GM11168 (cell line): ENCODE results near the gene LRRC3.
"Not testable (repeated sequence)": the region's sequence is repeated elsewhere in the genome, so short reads cannot be mapped to it uniquely, and the experiment has no call there.

Experiments used
- in situ Hi-C: fragments of 300-500 bp; cut with MboI; formaldehyde crosslinking; loops from one replicate; pipeline ENCODE4 v1.12.0; 2022; ENCODE audit warnings: low sequenced_read_pairs; ENCODE audit not compliant: unreplicated experiment

The LRRC3 gene

GRCh38 chr21:44473915-44474555, 18.7 kb downstream of the LRRC3 start:
- in situ Hi-C loops: no loop called here

GRCh38 chr21:44475266-44475845, 20.0 kb downstream of the LRRC3 start:
- in situ Hi-C loops: no loop called here

DNA sequence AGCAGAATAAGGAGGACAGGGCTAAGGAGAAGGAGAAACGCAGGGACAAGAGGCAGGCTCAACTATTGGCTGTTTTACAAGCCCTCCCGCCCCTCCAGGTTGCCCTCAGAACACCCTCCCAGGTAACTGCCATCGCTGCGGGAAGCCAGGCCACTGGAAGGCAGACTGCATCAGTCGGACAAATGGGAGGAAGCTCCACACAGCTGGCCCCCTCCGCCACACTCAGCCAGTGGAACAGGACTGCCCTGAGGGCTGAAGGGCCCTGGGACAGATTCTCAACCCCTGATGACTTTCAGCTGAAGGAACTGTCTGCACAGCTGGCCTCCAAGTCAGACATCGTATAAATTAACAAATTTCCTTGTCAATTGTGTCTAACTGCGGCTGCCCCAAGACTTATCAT, 21.8 kb downstream of the LRRC3 start:
- in situ Hi-C loops: no loop called here

GRCh38 chr21:44477712-44478111, 22.4 kb downstream of the LRRC3 start:
- in situ Hi-C loops: no loop called here

- in situ Hi-C loops: no loop called here
Observed at GRCh38 chr21:44478124-44478800, 23.0 kb downstream of the LRRC3 start.

GRCh38 chr21:44478801-44479167, 23.5 kb downstream of the LRRC3 start:
- in situ Hi-C loops: no loop called here

DNA sequence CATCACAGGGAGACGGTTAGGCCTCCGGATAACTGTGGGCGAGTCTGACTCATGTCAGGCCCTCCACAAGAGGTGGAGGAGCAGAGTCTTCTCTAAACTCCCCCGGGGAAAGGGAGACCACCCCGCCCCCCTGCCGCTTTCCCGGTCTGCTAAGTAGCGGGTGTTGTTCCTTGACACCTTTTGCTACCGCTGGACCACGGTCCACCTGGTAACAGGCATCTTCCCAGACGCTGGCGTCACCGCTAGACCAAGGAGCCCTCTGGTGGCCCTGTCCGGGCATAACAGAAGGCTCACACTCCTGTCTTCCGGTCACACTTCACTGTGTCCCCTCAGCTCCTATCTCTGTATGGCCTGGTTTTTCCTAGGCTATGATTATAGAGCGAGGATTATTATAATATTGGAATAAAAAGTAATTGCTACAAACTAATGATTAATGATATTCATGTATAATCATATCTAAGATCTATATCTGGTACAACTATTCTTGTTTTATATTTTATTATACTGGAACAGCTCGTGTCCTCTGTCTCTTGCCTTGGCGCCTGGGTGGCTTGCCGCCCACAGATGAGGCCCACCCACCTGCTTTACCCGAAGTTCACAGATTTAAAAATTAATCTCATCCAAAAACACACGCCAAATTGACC, 24.4 kb downstream of the LRRC3 start:
- in situ Hi-C loops: not testable (repeated sequence)

GRCh38 chr21:44480200-44481053, 25.1 kb downstream of the LRRC3 start:
- in situ Hi-C loops: no loop called here

GRCh38 chr21:44482581-44483287, 27.4 kb downstream of the LRRC3 start:
- in situ Hi-C loops: no loop called here

- in situ Hi-C loops: no loop called here
Observed at GRCh38 chr21:44483288-44484237, 28.3 kb downstream of the LRRC3 start.

DNA sequence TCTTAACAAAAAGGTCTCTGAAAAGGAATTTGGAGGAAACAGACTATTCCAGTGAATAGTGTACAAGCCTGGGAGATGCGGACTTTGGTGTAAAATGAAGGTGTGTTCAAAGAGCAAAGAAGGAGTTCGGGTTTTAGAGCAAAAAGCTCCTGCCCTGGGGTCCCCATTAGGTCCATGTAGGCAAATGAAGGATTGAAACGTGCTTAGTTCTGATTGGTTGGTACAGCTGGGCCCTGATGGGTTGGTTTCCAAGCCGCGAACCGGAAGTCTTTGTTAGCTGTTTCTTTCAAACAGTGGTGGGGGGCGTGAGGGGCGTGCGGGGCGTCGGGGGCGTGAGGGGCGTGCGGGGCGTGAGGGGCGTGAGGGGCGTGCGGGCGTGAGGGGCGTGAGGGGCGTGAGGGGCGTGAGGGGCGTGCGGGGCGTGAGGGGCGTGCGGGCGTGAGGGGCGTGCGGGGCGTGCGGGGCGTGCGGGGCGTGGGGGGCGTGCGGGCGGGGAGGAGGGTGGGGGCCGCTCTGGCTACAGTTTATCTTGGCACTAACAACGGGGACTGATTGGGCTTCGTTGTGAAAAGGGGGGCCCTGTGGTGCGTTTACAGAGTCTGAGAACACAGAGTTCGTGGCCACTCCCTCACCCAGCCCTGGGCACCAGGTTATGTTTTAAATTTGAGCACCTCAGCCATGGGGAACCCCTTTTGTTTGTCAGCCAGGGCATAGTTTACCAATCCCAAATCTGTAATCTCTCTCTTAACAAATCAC, 29.4 kb downstream of the LRRC3 start:
- in situ Hi-C loops: no loop called here

DNA sequence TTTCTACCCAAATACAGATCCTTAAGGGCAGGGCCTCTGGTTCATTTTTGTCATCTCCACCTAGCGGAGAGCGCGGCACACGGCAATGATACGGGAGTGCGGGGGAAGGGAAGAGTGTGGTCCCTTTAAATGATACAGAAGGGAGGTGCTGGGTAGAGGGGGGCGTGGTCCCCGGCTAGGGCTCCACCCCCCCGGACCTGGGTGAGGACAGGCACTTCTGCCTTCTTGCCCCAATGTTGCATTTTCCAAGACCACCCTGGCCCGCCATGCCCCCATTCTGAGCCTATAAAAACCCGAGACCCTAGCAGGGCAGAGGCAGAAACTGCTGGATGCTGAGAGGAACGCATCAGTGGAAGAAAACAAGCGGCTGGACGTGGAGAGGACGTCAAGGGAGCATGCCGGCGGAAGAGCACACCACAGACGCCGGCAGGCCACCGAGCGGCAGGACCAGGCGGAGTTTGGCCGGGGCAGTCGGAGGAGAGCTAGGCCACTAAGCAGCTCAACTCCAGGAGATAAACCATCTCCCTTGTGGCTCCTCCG, 30.0 kb downstream of the LRRC3 start:
- in situ Hi-C loops: no loop called here

DNA sequence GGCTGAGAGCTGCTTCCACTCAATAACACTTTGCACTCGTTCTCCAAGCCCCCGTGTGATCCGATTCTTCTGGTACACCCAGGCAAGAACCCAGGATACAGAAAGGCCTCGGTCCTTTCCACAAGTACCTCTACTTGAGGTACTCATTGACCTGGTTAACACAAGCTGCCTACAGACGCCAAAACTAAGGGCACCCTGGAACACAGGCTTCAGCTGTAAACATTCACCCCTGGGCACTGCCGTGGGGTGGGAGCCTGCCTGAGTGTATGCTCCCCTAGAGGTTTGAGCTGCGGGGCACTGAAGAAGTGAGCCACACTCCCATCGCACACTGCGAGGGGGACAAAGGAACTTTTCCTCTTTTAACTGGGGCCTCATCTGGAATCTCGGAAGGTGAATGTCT, 30.5 kb downstream of the LRRC3 start:
- in situ Hi-C loops: no loop called here

DNA sequence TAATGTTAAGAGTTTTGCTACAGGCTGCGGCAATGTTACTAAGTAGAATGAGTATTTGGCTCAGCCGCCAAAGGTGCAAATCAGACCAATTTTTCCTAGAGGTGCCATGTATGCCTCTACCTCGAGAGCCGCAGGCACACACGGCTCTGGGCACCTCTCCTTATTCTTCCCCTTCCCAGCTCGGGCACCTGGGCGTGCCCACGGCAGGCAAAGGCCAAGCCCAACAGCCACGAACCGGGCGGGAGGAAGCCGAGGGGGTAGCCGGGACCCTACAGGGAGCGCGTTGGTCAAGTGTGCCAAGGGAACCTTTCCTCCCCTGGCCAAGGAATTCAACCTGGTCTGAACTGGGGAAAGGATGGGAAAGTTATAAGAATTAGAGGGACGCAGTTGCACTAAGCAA, 31.0 kb downstream of the LRRC3 start:
- in situ Hi-C loops: no loop called here

DNA sequence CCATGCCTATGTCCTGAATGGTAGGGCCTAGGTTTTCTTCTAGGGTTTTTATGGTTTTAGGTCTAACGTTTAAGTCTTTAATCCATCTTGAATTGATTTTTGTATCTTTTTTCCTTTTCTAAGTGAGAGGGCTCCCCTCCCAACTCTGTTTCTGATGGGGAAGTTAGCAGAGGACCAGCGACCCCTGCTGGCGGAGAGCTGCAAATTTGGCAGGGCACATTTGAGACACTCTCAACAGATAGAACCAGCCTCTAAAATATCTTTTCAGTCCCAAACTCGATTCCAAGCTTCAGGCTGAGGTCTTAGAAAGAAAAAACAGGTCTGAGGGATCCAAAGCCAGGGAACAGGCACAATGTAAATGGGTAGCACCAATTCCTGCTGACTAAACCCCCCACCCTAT, 32.5 kb downstream of the LRRC3 start:
- in situ Hi-C loops: no loop called here

DNA sequence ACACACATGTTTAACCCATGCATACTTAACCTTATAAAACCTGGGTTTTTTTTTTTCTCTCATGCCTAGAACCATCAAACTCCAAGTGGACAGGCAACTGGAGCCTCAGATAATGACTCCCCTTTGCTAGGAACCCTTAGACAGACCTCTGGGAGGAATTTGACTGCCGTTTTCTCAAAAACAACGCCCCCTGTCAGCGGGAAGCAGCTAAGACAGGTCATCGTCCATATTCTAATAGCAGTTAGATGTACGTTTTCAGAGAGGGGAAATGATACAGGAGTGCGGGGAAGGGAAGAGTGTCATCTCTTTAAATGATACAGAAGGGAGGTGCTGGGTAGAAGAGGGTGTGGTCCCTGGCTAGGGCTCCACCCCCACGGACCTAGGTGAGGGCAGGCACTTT, 34.7 kb downstream of the LRRC3 start:
- in situ Hi-C loops: no loop called here

DNA sequence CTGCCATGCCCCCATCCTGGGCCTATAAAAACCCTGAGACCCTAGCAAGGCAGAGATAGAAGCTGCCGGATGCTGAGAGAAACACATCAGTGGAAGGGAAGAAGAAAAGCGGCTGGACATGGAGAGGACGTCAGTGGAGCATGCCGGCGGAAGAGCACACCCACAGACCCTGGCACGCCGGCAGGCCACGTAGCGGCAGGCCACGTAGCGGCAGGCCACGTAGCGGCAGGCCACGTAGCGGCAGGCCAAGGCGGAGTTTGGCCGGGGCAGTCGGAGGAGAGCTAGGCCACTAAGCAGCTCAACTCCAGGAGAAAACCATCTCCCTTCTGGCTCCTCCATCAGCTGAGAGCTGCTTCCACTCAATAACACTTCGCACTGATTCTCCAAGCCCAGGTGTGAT, 35.1 kb downstream of the LRRC3 start:
- in situ Hi-C loops: no loop called here

- in situ Hi-C loops: no loop called here
Observed at GRCh38 chr21:44490816-44491215, 35.5 kb downstream of the LRRC3 start.
